ENCODE results near the gene CTSK.

CTSK gene

DNA sequence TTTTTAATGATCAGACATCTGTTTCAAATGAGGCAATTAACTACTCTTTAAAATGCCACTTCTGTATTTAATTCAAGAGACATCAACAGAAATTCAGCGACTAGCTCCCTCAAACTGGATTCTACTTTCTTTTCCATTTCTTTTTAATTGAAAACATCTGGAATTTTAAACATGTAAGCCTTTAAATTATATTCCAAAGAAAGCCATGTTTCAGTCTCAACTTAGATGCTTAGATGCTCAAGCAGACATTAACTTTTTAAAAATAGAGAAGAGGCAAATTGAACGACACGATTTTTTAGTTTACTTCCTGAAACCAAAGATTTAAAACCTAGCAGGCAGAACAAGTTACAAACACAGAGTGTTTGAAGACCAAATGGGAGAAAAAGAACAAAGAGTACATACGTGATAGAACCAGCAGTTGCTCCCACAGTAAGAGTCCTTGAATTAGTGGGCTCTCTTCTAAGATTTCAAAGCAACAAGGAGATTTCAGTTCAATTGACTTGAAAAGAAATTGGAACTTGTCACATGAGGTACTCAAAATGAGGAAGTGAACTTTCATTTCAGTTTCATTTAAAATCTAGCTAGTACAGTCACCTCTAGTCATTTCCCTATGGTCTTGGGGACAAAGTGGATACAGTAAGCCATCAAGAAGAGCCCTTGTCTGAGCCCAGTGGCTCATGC, 42.6 kb downstream of the CTSK start, which contains the start of gene CTSS:
Gene CTSS (minus strand): TSS at position 483 of the 681 bp plus-strand sequence. CDS start 1,015 bp downstream, outside the sequence.
- DNase-seq (ENCODE audit: insufficient read length, low spot score) (no peak), FAIRE-seq (no peak)

DNA sequence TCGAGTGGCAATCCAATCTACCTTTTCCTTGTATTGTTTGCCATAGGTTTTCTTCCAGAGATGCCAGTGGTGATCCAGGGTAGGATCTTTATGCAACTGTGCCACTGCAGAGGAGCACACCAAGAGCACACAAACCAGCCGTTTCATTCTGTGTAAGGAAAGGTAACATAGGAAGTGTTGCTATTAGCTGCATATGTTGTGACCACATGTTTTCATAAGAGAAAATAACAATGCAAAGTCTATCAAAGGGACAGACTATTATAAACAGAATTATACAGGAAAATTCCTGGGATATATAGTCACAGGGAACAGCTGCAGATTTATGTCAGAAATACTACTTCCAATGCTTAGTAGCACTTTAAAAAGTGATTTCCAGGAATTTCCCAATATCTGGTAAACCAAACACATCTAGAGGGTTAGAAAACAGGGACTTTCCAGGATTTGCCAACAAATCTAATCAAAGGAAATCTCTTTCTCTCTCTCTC, 43.4 kb downstream of the CTSK start:
- no peak for DNase-seq (ENCODE audit: insufficient read length, low spot score)
- TF ChIP-seq, protein P1, sequence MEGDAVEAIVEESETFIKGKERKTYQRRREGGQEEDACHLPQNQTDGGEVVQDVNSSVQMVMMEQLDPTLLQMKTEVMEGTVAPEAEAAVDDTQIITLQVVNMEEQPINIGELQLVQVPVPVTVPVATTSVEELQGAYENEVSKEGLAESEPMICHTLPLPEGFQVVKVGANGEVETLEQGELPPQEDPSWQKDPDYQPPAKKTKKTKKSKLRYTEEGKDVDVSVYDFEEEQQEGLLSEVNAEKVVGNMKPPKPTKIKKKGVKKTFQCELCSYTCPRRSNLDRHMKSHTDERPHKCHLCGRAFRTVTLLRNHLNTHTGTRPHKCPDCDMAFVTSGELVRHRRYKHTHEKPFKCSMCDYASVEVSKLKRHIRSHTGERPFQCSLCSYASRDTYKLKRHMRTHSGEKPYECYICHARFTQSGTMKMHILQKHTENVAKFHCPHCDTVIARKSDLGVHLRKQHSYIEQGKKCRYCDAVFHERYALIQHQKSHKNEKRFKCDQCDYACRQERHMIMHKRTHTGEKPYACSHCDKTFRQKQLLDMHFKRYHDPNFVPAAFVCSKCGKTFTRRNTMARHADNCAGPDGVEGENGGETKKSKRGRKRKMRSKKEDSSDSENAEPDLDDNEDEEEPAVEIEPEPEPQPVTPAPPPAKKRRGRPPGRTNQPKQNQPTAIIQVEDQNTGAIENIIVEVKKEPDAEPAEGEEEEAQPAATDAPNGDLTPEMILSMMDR (IDR thresholded peaks at IDR 0.05; ENCODE audit: insufficient read depth, missing control alignments), result no peak
- FAIRE-seq, result no peak

More for the DNA sequence above, 42.6 kb downstream of the CTSK start, which contains the start of gene CTSS:
- TF ChIP-seq, protein P1 (IDR thresholded peaks at IDR 0.05; ENCODE audit: insufficient read depth, missing control alignments), result no peak

DNA sequence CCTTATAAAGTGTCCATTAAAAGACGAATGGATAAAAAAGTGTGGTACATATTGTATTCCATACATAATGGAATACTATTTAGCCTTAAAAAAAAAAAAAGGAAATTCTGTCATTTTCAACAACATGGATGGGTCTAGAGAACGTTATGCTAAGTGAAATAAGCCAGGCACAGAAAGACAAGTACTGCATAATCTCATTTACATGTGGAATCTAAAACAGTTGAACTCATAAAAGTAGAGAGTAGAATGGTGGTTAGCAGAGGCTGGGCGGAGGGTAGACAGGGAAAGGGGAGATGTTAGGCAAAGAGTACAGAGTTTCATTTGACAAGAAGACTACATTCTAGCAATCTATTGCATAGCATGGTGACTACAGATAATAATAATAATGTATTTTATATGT, 45.0 kb downstream of the CTSK start:
- FAIRE-seq (no peak), DNase-seq (ENCODE audit: insufficient read length, low spot score) (no peak)
- TF ChIP-seq, protein P1 (IDR thresholded peaks at IDR 0.05; ENCODE audit: insufficient read depth, missing control alignments), result no peak

DNA sequence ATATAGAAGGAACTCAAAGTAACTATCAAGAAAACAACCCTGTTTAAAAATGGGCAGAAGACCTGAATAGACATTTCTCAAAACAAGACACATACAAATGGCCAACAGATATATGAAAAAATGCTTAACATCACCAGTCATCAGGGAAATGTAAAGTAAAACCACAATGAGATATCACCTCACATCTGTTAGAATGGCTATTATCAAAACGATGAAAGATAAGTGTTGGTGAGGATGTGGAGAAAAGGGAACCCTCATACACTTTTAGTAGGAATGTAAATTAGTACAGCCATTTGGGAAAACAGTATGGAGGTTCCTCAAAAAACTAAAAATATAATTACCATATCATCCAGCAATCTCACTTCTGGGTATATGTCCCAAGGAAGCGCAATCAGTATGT, 45.5 kb downstream of the CTSK start:
- FAIRE-seq (no peak), DNase-seq (ENCODE audit: insufficient read length, low spot score) (no peak)
- TF ChIP-seq, protein P1 (IDR thresholded peaks at IDR 0.05; ENCODE audit: insufficient read depth, missing control alignments), result no peak

DNA sequence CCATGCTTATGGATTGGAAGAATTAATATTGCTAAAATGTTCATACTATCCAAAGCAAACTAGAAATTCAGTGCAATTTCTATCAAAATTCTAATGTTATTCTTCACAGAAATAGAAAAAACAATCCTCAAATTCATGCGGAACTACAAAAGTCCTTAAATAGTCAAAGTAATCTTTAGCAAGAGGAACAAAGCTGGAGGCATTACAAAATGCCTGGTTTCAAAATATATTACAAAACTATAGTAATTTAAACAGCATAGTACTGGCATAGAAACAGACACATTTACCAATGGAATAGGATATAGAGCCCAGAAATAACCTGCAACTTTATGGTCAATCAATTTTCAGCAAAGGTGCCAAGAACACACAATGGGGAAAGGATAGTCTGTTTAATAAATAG, 46.3 kb downstream of the CTSK start:
- no peak for DNase-seq (ENCODE audit: insufficient read length, low spot score)
- TF ChIP-seq, protein P1 (IDR thresholded peaks at IDR 0.05; ENCODE audit: insufficient read depth, missing control alignments), result no peak
- no peak for FAIRE-seq

DNA sequence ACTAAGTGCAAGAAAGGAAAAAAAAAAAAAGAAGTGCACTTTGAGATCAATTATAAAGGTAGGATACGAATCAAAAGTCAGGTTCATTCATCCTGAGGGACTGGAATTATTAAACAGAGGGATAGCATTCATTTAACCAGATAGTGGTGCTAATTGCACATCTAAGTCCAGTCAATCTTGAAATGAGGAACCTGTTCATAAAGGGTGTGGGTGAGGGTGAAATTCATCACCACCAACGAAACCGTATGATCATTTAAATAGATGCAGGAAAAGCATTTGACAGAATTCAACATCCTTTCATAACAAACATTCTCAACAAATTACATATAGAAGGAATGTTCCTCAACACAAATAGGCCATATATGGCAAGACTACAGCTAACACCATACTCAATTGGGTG, 48.0 kb downstream of the CTSK start:
- TF ChIP-seq, protein P1 (IDR thresholded peaks at IDR 0.05; ENCODE audit: insufficient read depth, missing control alignments), result no peak
- FAIRE-seq, result no peak

DNA sequence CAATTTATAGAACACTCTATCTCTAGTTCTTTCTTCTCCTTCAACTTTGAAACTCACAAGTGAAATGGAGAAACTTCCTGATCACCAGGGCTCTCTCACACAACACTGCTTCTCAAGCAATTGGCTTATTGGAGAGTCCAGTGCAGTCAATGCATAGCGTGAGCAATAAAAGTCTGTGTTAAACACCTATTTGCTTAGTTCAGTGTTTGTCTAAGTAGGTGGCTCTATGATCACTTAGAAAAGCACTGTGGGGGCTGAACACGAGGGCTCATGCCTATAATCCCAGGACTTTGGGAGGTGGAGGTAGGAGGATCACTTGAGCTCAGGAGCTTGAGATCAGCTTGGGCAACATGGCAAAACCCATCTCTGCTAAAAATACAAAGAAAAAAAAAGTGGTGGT, 54.6 kb downstream of the CTSK start:
- FAIRE-seq, result no peak
- DNase-seq (ENCODE audit: insufficient read length, low spot score), result no peak
- TF ChIP-seq, protein P1 (IDR thresholded peaks at IDR 0.05; ENCODE audit: insufficient read depth, missing control alignments), result no peak

More for the DNA sequence above, 48.0 kb downstream of the CTSK start:
- DNase-seq (ENCODE audit: insufficient read length, low spot score), result no peak
